Fibroblast of pulmonary artery (primary cell): Measurements from ENCODE around the gene RRH.

ENCODE experiments used
- DNase-seq: peaks from one replicate; pipeline ENCODE4 v3.0.0-alpha.2; 2010; ENCODE audit warnings: low read depth
- H3K4me3 ChIP-seq: replicated peaks from 2 replicates; pipeline ENCODE4 v1.5.1; 2011; ENCODE audit warnings: low read depth, mild to moderate bottlenecking, control low read depth, low read length, moderate library complexity
- CTCF ChIP-seq: IDR thresholded peaks from 2 replicates; pipeline ENCODE4 v1.5.1; 2011; ENCODE audit warnings: mild to moderate bottlenecking, control low read depth, low read length, inconsistent platforms; ENCODE audit errors: missing control alignments

Gene RRH

GRCh38 chr4:109876634-109877265 lies 49.0 kb downstream of the RRH start:
- no peak for TF ChIP-seq CTCF
- no peak for DNase-seq
- H3K4me3 ChIP-seq = no peak overlapping the region

GRCh38 chr4:109877400-109877799 lies 49.6 kb downstream of the RRH start:
- no peak for DNase-seq
- H3K4me3 ChIP-seq = no peak overlapping the region
- no peak for TF ChIP-seq CTCF

GRCh38 chr4:109878355-109878754 lies 50.6 kb downstream of the RRH start:
- no peak overlapping the region for H3K4me3 ChIP-seq
- DNase-seq = no peak
- no peak for TF ChIP-seq CTCF

GRCh38 chr4:109879081-109879480 lies 51.3 kb downstream of the RRH start:
- no peak for DNase-seq
- H3K4me3 ChIP-seq = no peak overlapping the region
- TF ChIP-seq CTCF = no peak

- no peak overlapping the region for H3K4me3 ChIP-seq
- TF ChIP-seq CTCF = no peak
- no peak for DNase-seq
These were observed 52.0 kb downstream of the RRH start for GRCh38 chr4:109879636-109880314.

GRCh38 chr4:109886303-109886702 lies 58.5 kb downstream of the RRH start:
- DNase-seq = no peak
- no peak overlapping the region for H3K4me3 ChIP-seq
- no peak for TF ChIP-seq CTCF

- TF ChIP-seq CTCF = no peak
These were observed 59.3 kb downstream of the RRH start for GRCh38 chr4:109887071-109887470.

More at GRCh38 chr4:109887071-109887470, 59.3 kb downstream of the RRH start:
- DNase-seq = no peak
- H3K4me3 ChIP-seq = no peak overlapping the region
